ENCODE results near the gene RWDD4.

- TF ChIP-seq, protein P1, sequence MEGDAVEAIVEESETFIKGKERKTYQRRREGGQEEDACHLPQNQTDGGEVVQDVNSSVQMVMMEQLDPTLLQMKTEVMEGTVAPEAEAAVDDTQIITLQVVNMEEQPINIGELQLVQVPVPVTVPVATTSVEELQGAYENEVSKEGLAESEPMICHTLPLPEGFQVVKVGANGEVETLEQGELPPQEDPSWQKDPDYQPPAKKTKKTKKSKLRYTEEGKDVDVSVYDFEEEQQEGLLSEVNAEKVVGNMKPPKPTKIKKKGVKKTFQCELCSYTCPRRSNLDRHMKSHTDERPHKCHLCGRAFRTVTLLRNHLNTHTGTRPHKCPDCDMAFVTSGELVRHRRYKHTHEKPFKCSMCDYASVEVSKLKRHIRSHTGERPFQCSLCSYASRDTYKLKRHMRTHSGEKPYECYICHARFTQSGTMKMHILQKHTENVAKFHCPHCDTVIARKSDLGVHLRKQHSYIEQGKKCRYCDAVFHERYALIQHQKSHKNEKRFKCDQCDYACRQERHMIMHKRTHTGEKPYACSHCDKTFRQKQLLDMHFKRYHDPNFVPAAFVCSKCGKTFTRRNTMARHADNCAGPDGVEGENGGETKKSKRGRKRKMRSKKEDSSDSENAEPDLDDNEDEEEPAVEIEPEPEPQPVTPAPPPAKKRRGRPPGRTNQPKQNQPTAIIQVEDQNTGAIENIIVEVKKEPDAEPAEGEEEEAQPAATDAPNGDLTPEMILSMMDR (conservative IDR thresholded peaks at IDR 0.05 in 1 of 2, IDR thresholded peaks at IDR 0.05 in 1 of 2; ENCODE audit: extremely low read depth in 1 of 2, insufficient read depth in 1 of 2, low read depth in 1 of 2, low read length in 2 of 2): peak; percentile 26 to 43
- no peak for TF ChIP-seq EZH2 (IDR thresholded peaks at IDR 0.05; ENCODE audit: borderline replicate concordance, low read length)
Measured at GRCh38 chr4:183600189-183600685, 58.7 kb downstream of the RWDD4 start.
